GM23248 (cell line): ENCODE measurements around the gene ZNF75A.

ENCODE experiments used
- EZH2 ChIP-seq: fragments of 200-600 bp; sonication (generic); IDR thresholded peaks from 2 replicates; pipeline ENCODE4 v1.6.1; 2018; ENCODE audit warnings: antibody characterized with exemption, mild to moderate bottlenecking; ENCODE audit not compliant: insufficient read depth, poor library complexity, severe bottlenecking
- EZH2phosphoT487 ChIP-seq: fragments of 200-600 bp; sonication (generic); IDR thresholded peaks from 2 replicates; pipeline ENCODE4 v1.6.1; 2018; ENCODE audit warnings: antibody characterized with exemption, moderate library complexity, mild to moderate bottlenecking, low read depth; ENCODE audit not compliant: insufficient read depth

- TF ChIP-seq EZH2phosphoT487, result no peak
- TF ChIP-seq EZH2, result no peak
Measured at GRCh38 chr16:3295209-3295608, 10.1 kb upstream of the ZNF75A start.
